GM19023 (cell line): ENCODE data around the gene BANP.
"Not testable (repeated sequence)": the region's sequence is repeated elsewhere in the genome, so short reads cannot be mapped to it uniquely, and the experiment has no call there.

Experiments
- ATAC-seq: cut with Tn5 transposase; IDR thresholded peaks from one replicate; pipeline ENCODE4 v1.9.1; 2021; ENCODE audit warnings: mild to moderate bottlenecking, moderate library complexity; ENCODE audit not compliant: unreplicated experiment

BANP gene

GRCh38 chr16:88094900-88095299, 143.7 kb downstream of the BANP start:
- not testable (repeated sequence) for ATAC-seq

DNA sequence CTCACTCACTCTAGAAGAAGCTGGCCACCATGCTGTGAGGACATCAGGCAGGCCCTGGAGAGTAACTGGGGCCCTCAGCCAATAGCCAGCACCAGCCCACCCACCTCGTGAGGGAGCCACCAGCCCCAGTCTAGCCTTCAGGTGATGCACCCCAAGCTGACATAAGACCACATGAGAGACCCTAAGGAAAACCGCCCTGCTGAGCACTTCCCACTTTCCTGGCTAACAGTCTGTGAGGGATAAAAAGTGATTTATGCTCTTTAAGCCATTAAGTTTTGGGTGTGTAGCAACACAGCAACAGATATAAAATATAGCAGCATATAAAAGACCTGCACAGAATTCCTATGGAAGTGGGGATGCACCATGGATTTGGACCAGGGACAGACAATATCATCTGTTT, 145.4 kb downstream of the BANP start:
- not testable (repeated sequence) for ATAC-seq

GRCh38 chr16:88098731-88099562, 147.7 kb downstream of the BANP start:
- not testable (repeated sequence) for ATAC-seq

DNA sequence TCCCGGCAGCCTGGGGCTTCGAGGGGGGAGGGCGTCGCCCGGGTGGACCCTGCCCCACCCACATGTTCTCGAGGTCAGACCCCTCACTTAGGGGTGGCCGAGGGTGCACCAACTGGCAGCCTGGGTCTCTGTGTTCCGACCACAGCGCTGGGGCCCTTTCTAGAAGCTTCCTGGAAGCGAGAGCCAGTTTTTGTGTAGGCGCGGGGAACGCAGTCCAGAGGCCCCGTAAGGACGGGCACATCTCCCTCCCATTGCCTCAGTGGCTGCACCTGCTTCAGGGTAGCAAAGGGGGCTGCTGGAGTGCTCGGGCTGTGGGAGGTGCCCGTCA, 148.3 kb downstream of the BANP start:
- no peak for ATAC-seq

DNA sequence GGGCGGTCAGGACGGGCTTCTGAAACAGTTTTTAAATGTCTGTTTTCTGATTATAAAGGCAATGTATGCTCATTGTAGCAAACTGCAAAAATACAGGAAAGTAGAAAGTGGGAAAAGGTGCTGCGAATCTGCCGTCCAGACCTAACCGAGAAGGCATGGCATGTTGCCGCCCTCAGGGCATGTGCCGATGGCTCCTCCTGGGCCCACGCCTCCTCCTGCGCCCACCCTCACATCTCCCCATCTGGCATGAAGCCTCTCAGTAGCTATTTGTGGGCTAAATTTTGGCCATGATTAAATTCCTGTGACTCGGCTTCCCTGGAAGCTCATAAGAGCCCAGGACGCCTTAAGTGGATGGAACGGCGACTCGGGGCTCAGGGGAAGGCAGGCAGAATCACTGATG, 148.7 kb downstream of the BANP start:
- ATAC-seq: not testable (repeated sequence)

DNA sequence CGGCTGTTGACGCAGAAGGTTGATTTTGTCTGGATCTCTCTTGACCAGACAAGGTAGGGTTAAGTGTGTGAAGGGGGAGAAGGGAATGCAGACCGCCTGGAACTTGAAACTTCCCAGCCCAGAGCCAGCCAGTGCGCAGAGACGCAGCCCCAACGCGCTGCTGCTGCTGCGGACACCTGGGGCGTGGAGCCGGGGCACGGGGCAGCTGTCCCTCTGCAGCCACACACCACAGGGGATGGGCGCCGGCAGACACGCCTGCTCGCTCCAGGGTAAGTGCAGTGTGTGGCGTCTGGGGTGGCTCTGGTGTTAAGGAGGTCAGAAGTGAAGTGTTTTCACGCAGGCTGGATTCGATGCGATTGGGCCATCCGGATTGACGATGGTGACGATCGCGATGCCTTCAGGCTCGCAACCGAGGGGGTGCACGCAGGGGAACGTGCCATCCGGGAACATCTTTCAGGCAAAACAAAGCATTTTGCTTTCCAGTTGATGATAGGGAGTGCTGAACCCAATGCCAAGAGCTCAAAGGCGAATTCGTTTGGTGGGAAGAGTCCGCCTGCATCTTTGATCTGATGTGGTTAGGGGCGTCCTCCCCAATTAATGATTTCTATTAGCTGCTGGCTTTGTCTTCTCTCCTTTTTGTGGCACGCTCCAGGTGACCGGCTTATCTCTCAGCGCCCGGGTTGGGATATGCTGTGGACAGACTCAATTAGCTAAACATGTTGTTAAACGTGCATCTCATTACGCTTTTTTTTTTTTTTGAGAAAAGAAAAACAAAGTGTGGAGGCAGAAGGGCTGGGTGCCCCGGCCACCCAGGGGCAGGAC, 149.8 kb downstream of the BANP start:
- ATAC-seq: not testable (repeated sequence)

DNA sequence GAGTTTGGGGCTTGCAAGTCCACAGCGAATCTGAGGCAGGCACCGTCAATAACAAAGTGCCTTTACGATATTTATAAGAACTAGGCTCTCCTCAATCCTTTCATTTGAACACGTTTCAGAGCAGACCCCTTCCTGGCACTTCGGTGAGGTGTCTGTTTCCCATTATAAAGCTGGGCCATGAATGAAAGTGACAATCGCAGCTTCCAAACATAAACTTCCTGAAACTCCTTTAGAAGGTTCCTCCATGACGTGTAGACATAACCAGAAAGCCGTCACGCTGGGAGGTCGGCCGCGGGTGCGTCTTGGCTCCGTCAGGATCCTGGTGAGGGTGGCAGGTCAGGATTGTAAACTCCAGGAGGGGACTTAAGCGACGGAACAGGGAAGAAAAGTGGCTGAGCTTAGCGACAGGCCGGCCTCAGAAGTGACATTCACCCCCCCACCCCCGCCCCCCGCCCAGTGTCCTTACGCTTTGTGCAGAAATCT, 150.4 kb downstream of the BANP start:
- not testable (repeated sequence) for ATAC-seq

GRCh38 chr16:88102597-88102996, 151.4 kb downstream of the BANP start:
- no peak for ATAC-seq

- ATAC-seq: no peak
These were observed 151.8 kb downstream of the BANP start for GRCh38 chr16:88103011-88103410.

GRCh38 chr16:88103581-88104188, 152.5 kb downstream of the BANP start:
- no peak for ATAC-seq

DNA sequence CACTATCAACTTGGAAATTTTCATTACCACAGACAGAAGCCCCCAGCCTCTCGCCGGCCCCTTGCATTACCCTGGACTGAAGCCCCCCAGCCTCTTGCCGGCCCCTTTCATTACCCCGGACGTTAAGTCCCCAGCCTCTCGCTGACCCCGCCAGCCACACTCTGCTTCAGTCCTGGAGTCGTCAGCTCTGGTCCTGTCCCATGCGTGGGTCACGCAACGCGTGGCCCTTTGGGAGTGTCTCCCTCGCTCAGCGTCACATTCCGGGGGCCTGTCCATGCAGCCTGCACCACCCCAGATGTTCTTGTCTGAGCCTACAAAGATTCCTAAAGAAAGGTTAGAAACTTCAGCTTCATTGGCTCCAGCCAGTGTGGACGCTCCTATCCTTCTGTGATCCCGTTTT, 153.1 kb downstream of the BANP start:
- not testable (repeated sequence) for ATAC-seq

- not testable (repeated sequence) for ATAC-seq
These were observed 154.4 kb downstream of the BANP start for GRCh38 chr16:88105574-88106140.

- ATAC-seq: not testable (repeated sequence)
These were observed 155.3 kb downstream of the BANP start for GRCh38 chr16:88106566-88106965.

- ATAC-seq: no peak
These were observed 157.5 kb downstream of the BANP start for GRCh38 chr16:88108762-88109161.

- not testable (repeated sequence) for ATAC-seq
These were observed 158.7 kb downstream of the BANP start for GRCh38 chr16:88109726-88110621.

- not testable (repeated sequence) for ATAC-seq
These were observed 159.8 kb downstream of the BANP start for GRCh38 chr16:88110875-88111494.

DNA sequence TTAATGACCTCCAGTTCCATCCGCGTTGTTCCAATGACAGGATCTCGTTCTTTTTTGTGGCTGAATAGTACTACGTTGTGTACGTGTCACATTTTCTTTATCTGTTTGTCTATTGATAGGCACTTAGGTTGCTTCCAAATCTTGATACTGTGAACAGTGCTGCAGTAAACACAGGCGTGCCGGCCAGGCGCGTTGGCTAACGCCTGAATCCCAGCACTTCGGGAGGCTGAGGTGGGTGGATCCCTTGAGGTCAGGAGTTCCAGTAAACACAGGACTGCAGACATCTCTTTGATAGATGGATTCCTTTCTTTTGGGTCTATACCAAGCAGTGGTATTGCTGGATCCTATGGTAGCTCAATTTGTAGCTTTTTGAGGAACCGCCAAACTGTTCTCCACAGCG, 160.7 kb downstream of the BANP start:
- not testable (repeated sequence) for ATAC-seq

DNA sequence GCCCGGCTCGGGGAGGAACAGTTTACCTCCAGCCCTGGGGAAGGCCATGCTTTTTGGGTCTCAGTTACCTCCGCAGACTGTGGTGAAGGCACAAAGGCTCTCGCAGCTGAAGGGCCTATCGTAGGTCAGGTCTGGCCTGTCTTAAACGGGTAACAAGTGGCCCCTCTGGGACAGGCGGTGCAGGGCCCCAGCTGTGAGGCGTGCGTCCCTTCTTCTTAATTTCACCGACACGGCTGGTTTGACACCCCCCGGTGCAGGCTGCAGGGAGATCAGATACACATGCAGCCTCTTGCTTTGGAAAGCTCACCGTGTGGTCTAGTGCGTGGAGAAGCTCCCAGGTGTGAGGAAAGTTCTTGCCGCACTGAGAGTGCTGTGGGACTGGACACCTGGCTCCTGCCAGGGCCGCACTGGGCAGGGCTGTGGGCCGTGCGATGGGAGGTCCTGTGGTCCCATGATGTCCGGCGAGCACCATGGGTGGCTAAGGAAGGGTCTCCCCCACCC, 162.4 kb downstream of the BANP start:
- no peak for ATAC-seq

GRCh38 chr16:88114541-88115228, 163.5 kb downstream of the BANP start:
- not testable (repeated sequence) for ATAC-seq
